Measurements from ENCODE around the gene SERPINB2. TPM values are rescaled to one million over a fixed set of nuclear protein-coding genes. Genes with fewer than 3 reads are reported as not detected.

SERPINB2 gene
- total RNA-seq, 1 experiment from 2014 or later: 39.2 TPM

GRCh38 chr18:63899206-63899605 lies 11.7 kb downstream of the SERPINB2 start:
- intact Hi-C loops (cut with micrococcal nuclease; ENCODE audit: unreplicated experiment): no loop called here
- Mint-ChIP-seq H3K9me3 (ENCODE audit: low read depth, unreplicated experiment) (no peaks in the 10 kb centered on the region), H3K36me3 (ENCODE audit: insufficient read depth, unreplicated experiment) (peaks cover 23% of the 10 kb centered on the region), H3K4me1 (ENCODE audit: low read depth, unreplicated experiment) (no peaks in the 10 kb centered on the region), H3K4me3 (ENCODE audit: low read depth, unreplicated experiment) (no peak overlapping the region), H3K27me3 (ENCODE audit: unreplicated experiment) (no peaks in the 10 kb centered on the region), H3K27ac (ENCODE audit: unreplicated experiment) (no peak overlapping the region)
- no peak for TF ChIP-seq CTCF (IDR thresholded peaks at IDR 0.05; ENCODE audit: unreplicated experiment)
- no TSS peak for BruUV-seq (replicated peaks)
- DNase-seq: no peak
- CTCF ChIA-PET: interaction anchor here (0.6 kb wide), 1 partner anchor 1348 kb away, joined by 3 read pairs; no protein-coding TSS in a partner anchor

- Mint-ChIP-seq H3K9me3 (ENCODE audit: low read depth, unreplicated experiment) (no peaks in the 10 kb centered on the region), H3K27me3 (ENCODE audit: unreplicated experiment) (no peaks in the 10 kb centered on the region), H3K36me3 (ENCODE audit: insufficient read depth, unreplicated experiment) (peaks cover 4% of the 10 kb centered on the region), H3K27ac (ENCODE audit: unreplicated experiment) (no peak overlapping the region), H3K4me3 (ENCODE audit: low read depth, unreplicated experiment) (no peak overlapping the region), H3K4me1 (ENCODE audit: low read depth, unreplicated experiment) (no peaks in the 10 kb centered on the region)
- no peak for DNase-seq
- CTCF ChIA-PET: no interaction called here
- BruUV-seq (replicated peaks): no TSS peak
- intact Hi-C loops (cut with micrococcal nuclease; ENCODE audit: unreplicated experiment): no loop called here
- TF ChIP-seq CTCF (IDR thresholded peaks at IDR 0.05; ENCODE audit: unreplicated experiment): no peak
Measured at GRCh38 chr18:63903851-63904570, 16.5 kb downstream of the SERPINB2 start.

- no peaks in the 10 kb centered on the region for H3K27me3 Mint-ChIP-seq (ENCODE audit: unreplicated experiment)
- no peak overlapping the region for H3K27ac Mint-ChIP-seq (ENCODE audit: unreplicated experiment)
- no TSS peak for BruUV-seq (replicated peaks)
- intact Hi-C loops (cut with micrococcal nuclease; ENCODE audit: unreplicated experiment): no loop called here
- H3K4me1 Mint-ChIP-seq (ENCODE audit: low read depth, unreplicated experiment): no peaks in the 10 kb centered on the region
- no peaks in the 10 kb centered on the region for H3K9me3 Mint-ChIP-seq (ENCODE audit: low read depth, unreplicated experiment)
- H3K4me3 Mint-ChIP-seq (ENCODE audit: low read depth, unreplicated experiment): no peak overlapping the region
- no peak for DNase-seq
- CTCF ChIA-PET: no interaction called here
- TF ChIP-seq CTCF (IDR thresholded peaks at IDR 0.05; ENCODE audit: unreplicated experiment): no peak
- peaks cover 4% of the 10 kb centered on the region for H3K36me3 Mint-ChIP-seq (ENCODE audit: insufficient read depth, unreplicated experiment)
Measured at GRCh38 chr18:63904694-63905093, 17.2 kb downstream of the SERPINB2 start.

- no TSS peak for BruUV-seq (replicated peaks)
- TF ChIP-seq CTCF (IDR thresholded peaks at IDR 0.05; ENCODE audit: unreplicated experiment): no peak
- Mint-ChIP-seq H3K4me1 (ENCODE audit: low read depth, unreplicated experiment) (no peaks in the 10 kb centered on the region), H3K36me3 (ENCODE audit: insufficient read depth, unreplicated experiment) (peaks cover 4% of the 10 kb centered on the region), H3K4me3 (ENCODE audit: low read depth, unreplicated experiment) (no peak overlapping the region), H3K27ac (ENCODE audit: unreplicated experiment) (no peak overlapping the region), H3K9me3 (ENCODE audit: low read depth, unreplicated experiment) (no peaks in the 10 kb centered on the region), H3K27me3 (ENCODE audit: unreplicated experiment) (no peaks in the 10 kb centered on the region)
- CTCF ChIA-PET: no interaction called here
- DNase-seq: no peak
- intact Hi-C loops (cut with micrococcal nuclease; ENCODE audit: unreplicated experiment): no loop called here
Measured at GRCh38 chr18:63905361-63905760, 17.9 kb downstream of the SERPINB2 start.

All from Calu3 (cell line).